NCI-H1436 treated with DMSO at 0.1 percent for 48 hours (cell line): ENCODE data around the gene FOXI3.

Experiments
- DNase-seq: peaks from one replicate; lab custom pipeline; 2025; lab: John Stamatoyannopoulos, UW

FOXI3 gene

GRCh38 chr2:88452565-88452905 lies at the start of gene FOXI3:
Gene FOXI3 (minus strand): TSS chr2:88452693. CDS start chr2:88452535, 158 bp downstream.
- DNase-seq: no peak

GRCh38 chr2:88500691-88501090 lies 48.2 kb upstream of the FOXI3 start:
- no peak for DNase-seq

DNA sequence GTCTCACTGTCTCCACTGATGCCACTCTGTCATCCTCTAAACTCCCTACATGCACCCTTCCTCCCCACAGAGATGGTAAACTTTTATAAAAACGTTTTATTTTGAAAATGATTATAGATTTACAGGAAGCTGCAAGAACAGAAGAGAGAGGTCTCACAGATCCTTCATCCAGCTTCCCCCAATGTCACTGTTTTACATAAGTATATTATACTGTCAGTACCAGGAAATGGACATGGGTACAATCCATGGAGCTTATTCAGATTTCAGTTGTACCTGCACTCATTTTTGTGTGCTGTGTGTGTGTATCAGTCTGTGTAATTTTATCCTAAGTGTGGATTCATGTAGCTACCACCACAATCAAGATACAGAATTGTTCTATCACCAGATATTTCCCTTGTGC lies 46.7 kb upstream of the FOXI3 start:
- no peak for DNase-seq

DNA sequence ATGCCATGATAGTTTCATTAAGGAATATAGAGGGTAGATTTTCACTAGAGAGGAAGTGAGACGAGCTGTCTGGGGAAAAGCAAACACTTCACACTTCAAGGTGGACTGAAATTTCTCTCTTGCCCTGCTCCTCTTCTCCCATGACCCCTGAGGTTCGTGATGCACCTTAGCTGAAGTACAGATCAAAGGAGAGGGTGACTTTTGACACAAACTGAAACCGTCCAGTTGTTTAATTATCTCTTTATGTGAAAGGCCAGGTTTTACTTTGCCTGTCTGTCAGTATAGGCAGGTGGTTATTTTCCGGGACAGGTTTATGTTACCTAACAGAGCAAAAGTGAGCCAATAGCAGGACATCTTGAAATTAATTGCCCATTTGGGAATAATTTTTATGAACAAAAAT lies 41.0 kb upstream of the FOXI3 start:
- DNase-seq: no peak

GRCh38 chr2:88492002-88492401 lies 39.5 kb upstream of the FOXI3 start:
- DNase-seq: no peak

GRCh38 chr2:88489181-88489580 lies 36.7 kb upstream of the FOXI3 start:
- DNase-seq: no peak

DNA sequence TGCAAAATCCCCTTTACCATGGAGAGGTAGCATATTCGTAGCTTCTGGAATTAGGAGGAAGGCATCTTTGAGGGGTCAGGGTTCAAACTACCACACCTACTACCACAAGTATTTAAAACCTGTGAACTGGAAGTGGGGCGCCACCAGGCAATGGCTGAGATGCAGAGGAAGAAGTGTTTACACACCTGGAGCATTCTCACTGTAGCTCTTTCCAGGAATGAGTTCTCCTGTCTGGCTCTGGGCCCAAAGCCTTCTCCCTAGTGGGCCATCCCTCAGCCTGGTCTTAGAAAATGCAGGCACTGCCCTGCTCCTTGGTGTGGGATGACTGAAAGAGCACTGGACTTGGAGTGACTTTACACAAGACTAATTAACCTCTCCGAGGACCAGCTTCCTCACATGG lies 30.7 kb upstream of the FOXI3 start:
- DNase-seq: no peak

GRCh38 chr2:88481691-88482336 lies 29.3 kb upstream of the FOXI3 start:
- no peak for DNase-seq

DNA sequence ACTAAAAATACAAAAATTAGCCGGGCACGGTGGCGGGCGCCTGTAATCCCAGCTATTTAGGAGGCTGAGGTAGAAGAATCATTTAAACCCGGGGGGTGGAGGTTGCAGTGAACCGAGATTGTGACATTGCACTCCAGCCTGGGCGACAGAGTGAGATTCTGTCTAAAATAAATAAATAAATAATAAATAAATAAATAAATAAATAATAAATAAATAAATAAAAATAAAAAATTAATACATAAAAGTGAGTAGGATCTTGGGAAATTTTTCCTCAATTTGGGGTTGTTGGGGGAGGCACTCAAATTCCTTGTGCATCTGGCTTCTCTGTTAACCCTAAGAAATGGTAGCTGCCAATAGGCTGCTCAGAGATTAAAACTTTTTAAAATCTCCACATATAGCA lies 20.3 kb upstream of the FOXI3 start:
- DNase-seq: no peak

GRCh38 chr2:88471083-88471942 lies 18.8 kb upstream of the FOXI3 start:
- no peak for DNase-seq

GRCh38 chr2:88469202-88470114 lies 17.0 kb upstream of the FOXI3 start:
- DNase-seq: no peak

DNA sequence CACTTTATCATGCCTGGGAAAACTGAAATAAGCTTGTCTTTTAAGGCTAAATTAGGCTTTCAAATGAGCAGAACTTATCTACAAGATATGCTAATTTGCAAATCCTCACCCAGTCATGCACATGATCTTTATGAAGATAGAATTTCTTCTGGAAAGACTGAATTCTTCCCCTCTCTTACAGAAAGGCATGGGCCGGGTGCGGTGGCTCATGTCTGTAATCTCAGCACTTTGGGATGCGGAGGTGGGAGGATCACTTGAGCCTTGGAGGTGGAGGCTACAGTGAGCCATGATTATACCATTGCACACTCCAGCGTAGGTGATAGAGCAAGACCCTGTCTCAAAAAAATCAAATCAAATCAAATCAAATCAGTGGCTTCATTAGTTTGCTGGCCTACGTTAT lies 11.7 kb upstream of the FOXI3 start:
- DNase-seq: no peak

DNA sequence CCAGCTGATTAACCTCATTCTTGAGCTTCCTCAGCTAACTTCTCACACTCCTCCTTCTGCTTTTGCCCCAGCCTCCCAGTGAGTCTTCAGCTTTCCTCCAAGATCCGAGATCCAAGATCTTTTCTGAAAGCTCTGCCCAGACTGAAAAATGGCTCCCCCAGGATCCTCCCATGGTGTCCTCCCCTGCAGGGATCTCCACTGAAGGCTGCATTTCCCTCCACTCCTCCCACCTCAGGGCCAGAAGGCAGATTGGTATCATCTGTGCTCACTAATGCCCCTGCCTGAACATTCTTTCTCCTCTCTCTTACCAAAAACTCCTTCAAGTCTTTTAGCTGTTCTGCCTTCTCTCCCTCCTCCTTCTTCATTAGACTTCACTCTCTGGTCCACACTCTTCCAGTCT lies 6.1 kb upstream of the FOXI3 start:
- no peak for DNase-seq

DNA sequence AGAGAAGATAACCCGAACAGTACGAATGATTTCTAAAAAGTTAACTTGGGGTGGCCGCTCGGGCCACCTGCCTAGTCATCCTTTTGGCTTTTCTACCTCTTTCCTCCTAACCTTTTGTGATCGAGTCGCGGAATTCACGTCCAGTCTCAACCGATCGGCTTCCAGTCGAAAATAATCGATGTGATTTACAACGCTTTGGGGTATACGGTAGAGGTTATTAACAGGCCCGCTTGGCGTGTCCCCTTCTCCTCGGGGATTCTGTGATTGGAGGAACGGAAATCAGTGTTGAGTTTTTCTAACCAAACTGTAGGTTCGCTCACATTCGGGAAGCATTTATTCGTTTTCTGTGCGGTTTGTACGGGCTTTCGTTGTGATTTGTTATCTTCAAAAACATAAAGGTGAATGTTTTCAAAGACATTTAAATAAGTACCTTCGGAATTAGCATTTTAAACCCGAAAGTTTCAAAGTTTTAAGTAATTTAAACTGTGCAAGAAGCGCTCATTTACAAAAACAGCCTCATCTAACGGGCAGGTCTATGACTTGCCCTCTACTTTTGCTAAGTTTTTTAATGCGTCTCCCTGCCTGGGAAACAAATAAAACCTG lies 588 bp upstream of the FOXI3 start:
- no peak for DNase-seq

DNA sequence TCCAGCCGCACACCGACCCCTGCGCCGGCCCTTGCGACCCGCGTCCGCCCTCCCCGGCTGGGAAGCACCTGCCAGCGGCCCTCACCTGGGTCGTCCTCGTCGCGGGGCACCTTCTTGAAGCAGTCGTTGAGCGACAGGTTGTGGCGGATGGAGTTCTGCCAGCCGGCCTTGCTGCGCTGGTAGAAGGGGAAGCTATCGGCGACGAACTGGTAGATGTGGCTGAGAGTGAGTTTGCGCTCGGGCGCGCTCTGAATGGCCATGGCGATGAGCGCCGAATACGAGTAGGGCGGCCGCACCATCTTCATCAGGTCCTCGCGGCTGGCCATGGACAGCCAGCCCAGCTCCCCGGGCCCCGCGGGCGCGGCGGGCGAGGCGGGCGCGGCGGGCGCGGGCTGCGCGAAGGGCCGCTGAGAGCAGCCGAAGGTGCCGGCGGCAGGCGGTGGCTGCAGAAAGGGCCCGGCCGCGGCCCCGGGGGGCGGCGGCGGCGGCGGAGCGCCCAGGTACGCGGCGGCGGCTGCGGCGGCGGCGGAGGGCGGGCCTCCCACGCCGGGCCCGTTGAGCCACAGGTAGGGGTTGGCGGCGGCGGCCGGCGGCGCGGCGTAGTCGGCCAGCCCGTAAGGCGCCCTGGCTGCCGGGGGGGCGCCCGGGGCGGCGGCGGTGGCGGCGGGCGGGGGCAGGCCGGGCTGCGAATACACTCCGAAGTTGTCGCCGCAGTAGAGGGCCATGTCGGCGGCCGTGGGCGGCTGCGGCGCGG lies 505 bp downstream of the FOXI3 start:
- DNase-seq: no peak

DNA sequence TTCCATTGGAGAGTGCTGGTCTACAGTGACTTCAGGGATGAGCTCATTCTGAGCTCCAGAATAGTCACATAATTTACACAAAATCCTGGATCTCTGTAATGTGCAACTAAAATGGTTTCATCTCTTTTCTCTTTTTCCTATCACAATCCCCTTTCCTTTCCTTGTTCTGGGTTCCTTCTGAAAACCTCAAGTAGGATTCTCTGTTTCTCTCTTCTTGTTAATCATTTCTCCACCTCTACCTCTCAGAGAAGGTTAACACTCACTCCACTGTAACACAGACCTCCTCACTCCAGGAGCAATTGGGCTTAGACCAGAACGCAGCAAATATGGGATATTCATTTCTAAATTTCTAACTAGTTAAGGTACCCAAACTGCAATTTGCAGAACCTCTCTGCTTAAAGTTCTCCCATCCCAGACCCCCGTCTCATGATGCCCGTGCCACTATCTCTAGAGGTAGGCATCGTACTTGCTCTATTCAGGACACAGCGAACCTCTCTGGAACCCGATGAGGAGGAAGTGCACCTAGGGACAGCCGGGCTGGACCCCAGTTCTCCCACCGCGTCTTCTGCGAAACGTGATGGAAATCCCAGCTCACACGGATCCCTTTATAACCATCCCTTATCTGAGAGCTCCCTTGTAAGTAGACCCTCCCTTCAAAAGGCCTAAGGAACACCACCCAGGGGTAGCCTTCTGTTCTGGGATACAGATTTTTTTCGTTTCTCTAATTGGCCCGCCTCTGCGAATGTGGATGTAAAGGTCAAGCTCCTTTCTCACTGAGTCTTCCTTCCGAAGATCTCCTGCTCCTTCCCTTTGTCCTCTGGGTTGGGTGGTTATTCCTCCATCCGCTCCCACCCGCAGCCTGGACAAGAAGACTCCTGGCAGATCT lies 1.3 kb downstream of the FOXI3 start:
- no peak for DNase-seq

- no peak for DNase-seq
These were observed 2.3 kb downstream of the FOXI3 start for GRCh38 chr2:88450186-88450585.

- no peak for DNase-seq
These were observed 4.2 kb downstream of the FOXI3 start for GRCh38 chr2:88448248-88448647.

- no peak for DNase-seq
These were observed 9.0 kb downstream of the FOXI3 start for GRCh38 chr2:88443353-88443938.

DNA sequence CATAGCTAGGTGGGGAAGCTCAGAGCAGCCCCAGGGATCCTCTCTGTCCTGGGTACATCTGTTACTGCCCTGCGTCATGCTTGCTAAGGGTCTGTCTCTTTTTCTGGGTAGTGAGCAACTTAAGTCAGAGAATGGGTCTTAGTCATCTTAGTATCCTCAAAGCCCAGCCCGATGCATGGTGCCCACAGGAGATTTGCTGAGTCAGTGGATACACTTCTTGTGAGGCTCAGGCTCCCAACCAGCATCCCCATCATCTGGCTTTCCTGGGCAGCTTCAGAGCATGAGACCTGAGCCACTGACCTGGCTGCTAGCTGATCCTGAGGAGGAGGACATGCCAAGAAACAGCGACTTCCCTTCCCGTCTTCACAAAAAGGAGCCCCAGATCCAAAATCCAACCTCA lies 10.0 kb downstream of the FOXI3 start:
- DNase-seq: no peak
